BLaER1 treated with 17β-estradiol and CSF1 and Interleukin-3, amounts not matched to agents 10 nM and 100 nM (cell line): ENCODE results near the gene PRPF38B.

Experiments used
- H3K27ac ChIP-seq, 11 experiments: shearing (Covaris generic); formaldehyde crosslinking; 2 replicates each; pipeline ENCODE4 v1.8.1; 2022
- H3K27me3 ChIP-seq, 11 experiments: shearing (Covaris generic); formaldehyde crosslinking; 2 replicates each; pipeline ENCODE4 v1.8.1; 2022
- H3K36me3 ChIP-seq, 11 experiments: shearing (Covaris generic); formaldehyde crosslinking; 2 replicates each; pipeline ENCODE4 v1.8.1; 2022
- H3K4me1 ChIP-seq, 10 experiments: shearing (Covaris generic); formaldehyde crosslinking; 2 replicates each; pipeline ENCODE4 v1.8.1; 2022
- H3K4me2 ChIP-seq, 11 experiments: shearing (Covaris generic); formaldehyde crosslinking; 2 replicates each; pipeline ENCODE4 v1.8.1; 2022
- H3K4me3 ChIP-seq, 10 experiments: shearing (Covaris generic); formaldehyde crosslinking; 2 replicates each; pipeline ENCODE4 v1.8.1; 2022
- H3K9ac ChIP-seq, 11 experiments: shearing (Covaris generic); formaldehyde crosslinking; 2 replicates each; pipeline ENCODE4 v1.8.1; 2022
- H3K9me3 ChIP-seq, 11 experiments: shearing (Covaris generic); formaldehyde crosslinking; replicated peaks in 1 of 11; 2 replicates each; pipeline ENCODE4 v1.8.1; 2022
- H4K20me1 ChIP-seq, 11 experiments: shearing (Covaris generic); formaldehyde crosslinking; 2 replicates each; pipeline ENCODE4 v1.8.1; 2022
- Cebpa-rat ChIP-seq, 11 experiments: shearing (Covaris generic); IDR thresholded peaks; 2 replicates each; pipeline ENCODE4 v1.8.1; 2022

PRPF38B gene

DNA sequence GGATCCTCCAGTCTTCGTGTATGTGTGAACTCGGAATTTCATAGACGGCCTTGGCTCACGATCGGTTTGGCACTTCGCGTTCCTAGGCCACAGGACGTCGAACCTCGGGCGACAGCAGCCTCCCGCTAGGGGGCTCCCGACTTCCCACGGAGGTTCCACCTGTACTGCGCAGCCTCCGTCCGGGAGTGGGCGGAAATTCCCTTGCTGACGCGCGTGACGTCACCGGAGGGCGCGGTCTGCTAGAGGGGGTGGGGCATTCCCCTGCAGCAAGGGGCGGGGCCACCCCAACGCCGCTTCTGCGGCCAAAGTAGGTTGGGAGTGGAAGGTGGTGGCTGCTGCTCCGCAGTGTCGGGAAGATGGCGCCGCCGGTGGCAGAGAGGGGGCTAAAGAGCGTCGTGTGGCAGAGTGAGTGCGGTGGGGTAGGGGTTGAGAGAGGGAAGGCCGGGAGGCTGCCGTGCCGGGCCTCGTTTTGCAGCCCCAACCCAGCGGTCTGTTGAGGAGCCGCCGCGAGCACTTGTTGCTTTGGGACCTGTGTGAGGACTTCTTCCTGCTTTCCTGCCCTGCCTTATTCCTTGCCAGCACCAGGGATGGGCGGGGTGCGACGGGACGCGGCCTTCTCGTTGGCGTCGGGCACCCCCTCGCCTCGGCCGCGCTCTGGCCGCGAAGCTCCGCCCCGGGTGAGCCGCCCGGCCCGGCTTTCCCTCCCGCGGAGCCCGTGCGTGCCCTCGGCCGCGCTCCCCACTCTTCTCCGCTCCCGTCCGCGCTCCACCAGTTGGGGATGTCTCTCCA lies 54.5 kb downstream of the PRPF38B start, which contains the start of gene STXBP3:
Gene STXBP3, plus strand, starts transcription at position 293 of the 789 bp plus-strand sequence. Its CDS starts 64 bp downstream, at position 357.
- peak within 1 kb of the TSS; percentile 56 to 88 (median 77) for H3K4me2 ChIP-seq
- H3K4me1 ChIP-seq: peaks cover 12 to 36% (median 15%) of the 10 kb centered on the region in 10 experiments; a peak in 19 of 20 replicates
- no peak for TF ChIP-seq Cebpa-rat (IDR thresholded peaks at IDR 0.05)
- peaks cover 0 to 26% (median 14%) of the 10 kb centered on the region in 11 experiments; a peak in 13 of 22 replicates for H3K36me3 ChIP-seq
- H3K9ac ChIP-seq: peak within 1 kb of the TSS; percentile 87 to 98 (median 94)
- H3K9me3 ChIP-seq: no peaks in the 10 kb centered on the region
- peaks cover 5 to 37% (median 25%) of the 10 kb centered on the region in 11 experiments; a peak in 17 of 22 replicates for H4K20me1 ChIP-seq
- H3K4me3 ChIP-seq: peak within 1 kb of the TSS; percentile 72 to 96 (median 90)
- H3K27ac ChIP-seq: peak within 1 kb of the TSS; percentile 86 to 99 (median 93)
- H3K27me3 ChIP-seq: no peaks in the 10 kb centered on the region

DNA sequence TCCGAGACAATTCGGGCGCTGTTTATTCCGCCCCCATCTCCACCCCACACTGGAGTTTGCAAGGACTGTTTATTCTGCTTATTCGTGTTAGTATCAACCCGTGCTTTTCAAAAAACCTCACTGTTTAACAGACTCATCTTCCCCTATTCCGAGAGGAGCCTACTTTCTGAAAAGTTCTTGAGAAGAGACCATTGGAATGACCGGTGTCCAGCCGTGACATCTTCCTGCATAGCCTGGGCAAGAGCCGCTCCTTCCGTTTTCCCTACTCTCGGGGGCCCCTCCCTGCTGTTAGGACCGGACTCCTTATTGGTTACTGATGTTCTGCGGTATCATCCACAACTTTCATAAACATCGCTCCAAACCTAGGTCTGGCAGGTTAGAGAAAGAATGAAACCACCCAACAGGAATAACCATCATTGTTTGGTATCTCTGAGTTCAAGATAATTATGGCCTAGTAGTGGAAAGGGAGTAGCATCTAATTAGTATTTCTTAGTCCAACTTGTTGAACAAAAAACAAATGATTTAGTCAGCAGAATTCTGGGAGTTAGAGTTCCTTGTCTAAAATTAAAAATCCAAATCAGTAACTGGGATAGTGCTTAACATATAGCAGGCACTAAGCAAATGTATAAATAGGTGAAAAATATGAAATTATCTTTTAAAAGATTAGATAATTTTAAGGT lies 55.2 kb downstream of the PRPF38B start:
- Histone ChIP-seq H3K4me2 (peak overlapping the region; percentile 56 to 88 (median 77)), H3K4me3 (peak overlapping the region; percentile 72 to 96 (median 90)), H3K4me1 (peaks cover 12 to 36% (median 15%) of the 10 kb centered on the region in 10 experiments; a peak in 19 of 20 replicates), H3K27me3 (no peaks in the 10 kb centered on the region), H3K27ac (peak overlapping the region; percentile 86 to 99 (median 93)), H3K36me3 (peaks cover 2 to 30% (median 18%) of the 10 kb centered on the region in 11 experiments; a peak in 19 of 22 replicates), H4K20me1 (peaks cover 5 to 42% (median 25%) of the 10 kb centered on the region in 11 experiments; a peak in 17 of 22 replicates), H3K9ac (peak overlapping the region; percentile 87 to 98 (median 94)), H3K9me3 (no peaks in the 10 kb centered on the region)
- TF ChIP-seq Cebpa-rat (IDR thresholded peaks at IDR 0.05): no peak

DNA sequence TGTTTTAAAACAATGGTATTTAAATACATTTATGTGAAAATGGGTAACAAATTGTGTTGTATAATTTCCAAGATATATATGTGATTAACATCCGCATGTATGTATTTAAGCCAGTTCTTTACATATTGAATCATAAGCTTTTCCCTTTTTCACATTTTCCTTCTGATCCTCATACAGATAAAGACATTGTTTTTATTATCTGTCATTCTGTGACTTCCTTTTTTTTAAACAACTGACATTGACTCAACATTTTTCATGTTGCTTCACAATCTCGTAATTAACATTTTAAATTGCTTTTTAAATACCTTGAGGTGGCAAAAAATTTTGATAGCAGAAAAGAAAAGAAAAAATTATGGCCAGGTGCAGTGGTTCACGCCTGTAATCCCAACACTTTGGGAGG lies 55.8 kb downstream of the PRPF38B start:
- H3K27ac ChIP-seq: peak overlapping the region in 5 of 11 experiments; percentile 92 to 99 (median 97); a peak in 10 of 22 replicates
- H3K9me3 ChIP-seq: no peaks in the 10 kb centered on the region
- peak overlapping the region; percentile 72 to 96 (median 90); a peak in 14 of 20 replicates for H3K4me3 ChIP-seq
- H3K4me1 ChIP-seq: peaks cover 12 to 33% (median 15%) of the 10 kb centered on the region in 10 experiments; a peak in 19 of 20 replicates
- peaks cover 5 to 48% (median 25%) of the 10 kb centered on the region in 11 experiments; a peak in 18 of 22 replicates for H4K20me1 ChIP-seq
- H3K4me2 ChIP-seq: peak overlapping the region; percentile 56 to 88 (median 76)
- TF ChIP-seq Cebpa-rat (IDR thresholded peaks at IDR 0.05): no peak
- H3K27me3 ChIP-seq: no peaks in the 10 kb centered on the region
- H3K9ac ChIP-seq: peak overlapping the region in 6 of 11 experiments; percentile 90 to 98 (median 95); a peak in 7 of 22 replicates
- peaks cover 5 to 36% (median 22%) of the 10 kb centered on the region in 11 experiments; a peak in 19 of 22 replicates for H3K36me3 ChIP-seq

DNA sequence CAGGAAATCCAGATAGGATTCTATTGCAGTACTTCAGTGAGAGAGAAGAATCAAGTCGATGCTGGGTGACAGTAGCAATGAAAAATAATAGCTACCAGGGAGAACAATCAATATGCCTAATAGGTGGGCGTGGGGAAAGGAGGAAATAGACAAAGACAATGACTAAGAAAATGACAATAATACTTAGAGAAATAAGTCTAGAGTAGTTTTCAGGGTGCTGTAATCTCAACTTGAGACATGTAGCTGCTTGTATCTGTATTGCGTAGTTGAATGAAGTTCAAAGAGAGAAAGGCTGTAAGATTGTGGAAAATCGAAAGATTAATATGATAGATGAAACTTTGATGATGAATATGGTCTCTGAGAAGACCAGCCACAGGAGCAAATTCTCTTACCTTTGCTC lies 57.0 kb downstream of the PRPF38B start:
- no peak overlapping the region for H3K4me3 ChIP-seq
- H3K36me3 ChIP-seq: peaks cover 10 to 46% (median 29%) of the 10 kb centered on the region in 11 experiments
- H3K4me2 ChIP-seq: peak overlapping the region in 4 of 11 experiments; percentile 74 to 84 (median 80); a peak in 5 of 22 replicates
- no peak overlapping the region for H3K27ac ChIP-seq
- H3K27me3 ChIP-seq: no peaks in the 10 kb centered on the region
- peaks cover 5 to 50% (median 25%) of the 10 kb centered on the region in 11 experiments; a peak in 18 of 22 replicates for H4K20me1 ChIP-seq
- TF ChIP-seq Cebpa-rat (IDR thresholded peaks at IDR 0.05): no peak
- H3K4me1 ChIP-seq: peaks cover 12 to 29% (median 15%) of the 10 kb centered on the region in 10 experiments; a peak in 19 of 20 replicates
- no peaks in the 10 kb centered on the region for H3K9me3 ChIP-seq
- H3K9ac ChIP-seq: no peak overlapping the region

DNA sequence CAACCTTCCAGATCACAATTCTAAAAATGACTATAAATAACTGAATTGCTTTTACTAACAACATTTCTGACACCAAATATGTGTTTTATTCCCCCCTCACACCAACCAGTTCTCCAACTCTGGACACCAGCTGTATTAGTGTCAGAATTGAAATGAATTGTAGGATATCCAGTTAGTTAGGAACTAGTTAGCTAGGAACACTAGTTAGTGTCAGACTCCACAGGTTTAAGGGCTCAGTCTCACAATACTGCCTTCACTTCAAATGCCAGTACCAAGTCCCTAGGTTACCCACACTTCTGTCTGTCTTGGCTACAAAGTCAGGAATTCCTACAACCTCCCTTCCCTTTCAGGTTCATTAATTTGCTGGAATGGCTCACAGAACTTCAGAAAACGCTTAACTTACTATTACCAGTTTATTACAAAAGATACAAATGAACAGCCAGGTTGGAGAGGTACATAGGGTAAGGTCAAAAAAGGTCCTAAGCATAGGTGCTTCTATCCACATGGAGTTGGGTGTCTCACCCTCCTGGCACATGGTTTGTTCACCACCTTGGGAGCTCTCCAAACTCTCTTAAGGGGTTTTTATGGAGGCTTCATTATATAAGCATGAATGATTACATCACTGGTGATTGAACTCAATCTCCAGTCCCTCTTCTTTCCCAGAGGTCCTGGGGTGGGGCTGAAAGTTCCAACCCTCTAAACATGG lies 58.5 kb downstream of the PRPF38B start:
- H3K27me3 ChIP-seq: no peaks in the 10 kb centered on the region
- H3K36me3 ChIP-seq: peaks cover 22 to 62% (median 42%) of the 10 kb centered on the region in 11 experiments
- H3K9ac ChIP-seq: no peak overlapping the region
- H3K4me2 ChIP-seq: peak overlapping the region in 1 of 11 experiments; percentile 21; a peak in 2 of 22 replicates
- peaks cover 12 to 29% (median 15%) of the 10 kb centered on the region in 10 experiments; a peak in 19 of 20 replicates for H3K4me1 ChIP-seq
- peaks cover 5 to 55% (median 25%) of the 10 kb centered on the region in 11 experiments; a peak in 18 of 22 replicates for H4K20me1 ChIP-seq
- no peak for TF ChIP-seq Cebpa-rat (IDR thresholded peaks at IDR 0.05)
- no peaks in the 10 kb centered on the region for H3K9me3 ChIP-seq
- H3K27ac ChIP-seq: no peak overlapping the region
- H3K4me3 ChIP-seq: no peak overlapping the region
